Measurements from ENCODE around the gene AHDC1. TPM values are rescaled to one million over a fixed set of nuclear protein-coding genes. Genes with fewer than 3 reads are reported as not detected.

The AHDC1 gene
- total and polyA plus RNA-seq, 9 of the 15 experiments (the other 6 are each of a cell fraction or from before 2014, with no cell fraction given): 0.21 to 36.4 (median 4.7) TPM

GRCh38 chr1:27522432-27523336, 81.3 kb downstream of the AHDC1 start (continued):
- TF ChIP-seq PATZ1 (CRISPR knock-in tag; IDR thresholded peaks at IDR 0.05; ENCODE audit: borderline replicate concordance) (no peak), RBM14 (IDR thresholded peaks at IDR 0.05; ENCODE audit: borderline replicate concordance, insufficient read depth, low read depth, low read length) (no peak), TCF7L2 (IDR thresholded peaks at IDR 0.05; ENCODE audit: low read depth, low read length) (no peak), CBX8 (IDR thresholded peaks at IDR 0.05; ENCODE audit: borderline replicate concordance, extremely low read depth, low read depth, low read length, poor library complexity, severe bottlenecking) (no peak), HOXB6 (CRISPR knock-in tag; IDR thresholded peaks at IDR 0.05; ENCODE audit: borderline replicate concordance) (no peak), ZNF347 (CRISPR knock-in tag; IDR thresholded peaks at IDR 0.05; ENCODE audit: low read depth) (no peak), ZNF766 (CRISPR knock-in tag; conservative IDR thresholded peaks at IDR 0.05) (no peak), MYNN (IDR thresholded peaks at IDR 0.05) (no peak), MYNN (CRISPR knock-in tag; IDR thresholded peaks at IDR 0.05) (no peak), SMC3 (conservative IDR thresholded peaks at IDR 0.05; ENCODE audit: insufficient read depth, low read depth, low read length) (peak; percentile 67), ERF (CRISPR knock-in tag; IDR thresholded peaks at IDR 0.05) (no peak), DDX20 (tag; IDR thresholded peaks at IDR 0.05; ENCODE audit: low read depth) (no peak), MYC (IDR thresholded peaks at IDR 0.05; ENCODE audit: low read depth, low read length) (peak; percentile 74; the same call in 1 of the 2 replicates), MYC (CRISPR knock-in tag; IDR thresholded peaks at IDR 0.05; ENCODE audit: borderline replicate concordance, low read depth) (no peak), DEAF1 (CRISPR knock-in tag; IDR thresholded peaks at IDR 0.05) (peak; percentile 24; the same call in 1 of the 2 replicates), TAF1 (IDR thresholded peaks at IDR 0.05; ENCODE audit: control insufficient read depth, extremely low read depth, insufficient read depth, low read length, severe bottlenecking) (no peak), CEBPB (tag; IDR thresholded peaks at IDR 0.05) (no peak), CTCF (IDR thresholded peaks at IDR 0.05 in 2 of 3, conservative IDR thresholded peaks at IDR 0.05 in 1 of 3; ENCODE audit: insufficient read depth in 2 of 3, low read depth in 1 of 3, low read length in 3 of 3) (peak; percentile 74 to 78 (median 77)), GATAD2A (IDR thresholded peaks at IDR 0.05) (no peak), NR4A1 (CRISPR knock-in tag; IDR thresholded peaks at IDR 0.05) (no peak), NR4A1 (tag; IDR thresholded peaks at IDR 0.05) (no peak), SMAD3 (CRISPR knock-in tag; conservative IDR thresholded peaks at IDR 0.05) (no peak), ZNF134 (CRISPR knock-in tag; conservative IDR thresholded peaks at IDR 0.05) (no peak)

Data from K562 (cell line).